ENCODE measurements around the gene INO80B. TPM values are rescaled to one million over a fixed set of nuclear protein-coding genes. Genes with fewer than 3 reads are reported as not detected.
"Not testable (repeated sequence)": the region's sequence is repeated elsewhere in the genome, so short reads cannot be mapped to it uniquely, and the experiment has no call there.

The INO80B gene
- total and polyA plus RNA-seq, 2 experiments from 2014 or later: 15.4 to 40.9 TPM

DNA sequence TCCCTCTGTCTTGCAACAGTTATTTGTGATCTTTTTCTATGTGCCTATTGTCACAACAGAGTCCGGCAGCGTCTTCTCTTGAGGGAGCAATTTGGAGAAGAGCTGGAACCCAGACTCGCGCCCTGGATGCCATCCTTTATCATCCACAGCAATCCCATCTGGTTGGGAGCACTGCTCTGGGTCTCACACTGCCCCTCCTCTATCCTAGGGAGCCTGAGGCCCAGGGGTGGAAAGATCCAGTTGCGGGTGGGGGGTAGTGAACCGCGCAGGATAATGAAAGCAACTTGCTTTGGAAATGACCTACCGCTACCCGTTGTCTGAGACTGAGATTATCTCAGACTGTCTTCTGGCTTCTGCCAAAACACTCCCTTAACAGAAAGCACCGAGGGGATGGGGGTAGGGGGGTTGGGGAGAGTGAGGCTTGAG is 4.1 kb downstream of the INO80B start:
- TF ChIP-seq CTCF (IDR thresholded peaks at IDR 0.05; ENCODE audit: low read depth, low read length): no peak
- DNase-seq (ENCODE audit: low read depth in 1 of 2, low spot score in 1 of 2): peak in 1 of 2 donors; percentile 25
- no peak overlapping the region for H3K27ac ChIP-seq
- H3K27me3 ChIP-seq: no peaks in the 10 kb centered on the region
- peak overlapping the region; percentile 86 for H3K4me3 ChIP-seq
- peaks cover 9% of the 10 kb centered on the region for H3K36me3 ChIP-seq
- peaks cover 5% of the 10 kb centered on the region for H3K4me1 ChIP-seq (ENCODE audit: low read depth)
- no peaks in the 10 kb centered on the region for H3K9me3 ChIP-seq (ENCODE audit: low read depth)

DNA sequence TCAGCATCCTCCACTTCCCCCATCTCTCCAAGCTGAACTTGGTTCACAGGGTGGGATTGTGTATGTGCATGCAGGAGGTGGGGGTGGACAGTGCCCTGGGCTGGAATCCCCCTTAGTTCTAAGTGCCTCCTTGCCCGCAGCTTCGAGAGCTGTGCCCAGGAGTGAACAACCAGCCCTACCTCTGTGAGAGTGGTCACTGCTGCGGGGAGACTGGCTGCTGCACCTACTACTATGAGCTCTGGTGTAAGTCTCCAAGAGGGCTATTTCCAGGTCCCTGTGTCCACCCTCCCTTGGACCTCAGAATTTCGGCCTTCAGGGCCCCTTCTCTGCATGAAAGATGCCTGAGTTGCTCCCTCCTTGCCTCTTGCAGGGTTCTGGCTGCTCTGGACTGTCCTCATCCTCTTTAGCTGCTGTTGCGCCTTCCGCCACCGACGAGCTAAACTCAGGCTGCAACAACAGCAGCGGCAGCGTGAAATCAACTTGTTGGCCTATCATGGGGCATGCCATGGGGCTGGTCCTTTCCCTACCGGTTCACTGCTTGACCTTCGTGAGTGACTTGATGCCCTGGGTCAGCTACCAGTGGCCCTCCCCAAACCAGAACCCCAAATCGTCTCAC is 4.7 kb downstream of the INO80B start:
- H3K36me3 ChIP-seq; DNase-seq (ENCODE audit: low read depth in 1 of 2, low spot score in 1 of 2): not testable (repeated sequence)

GRCh38 chr2:74460187-74460586 is 5.3 kb downstream of the INO80B start:
- H3K4me1 ChIP-seq (ENCODE audit: low read depth); H3K4me3 ChIP-seq; DNase-seq (ENCODE audit: low read depth in 1 of 2, low spot score in 1 of 2); H3K27ac ChIP-seq; H3K27me3 ChIP-seq; H3K36me3 ChIP-seq; H3K9me3 ChIP-seq (ENCODE audit: low read depth): not testable (repeated sequence)

More for the DNA sequence above, 4.7 kb downstream of the INO80B start:
- not testable (repeated sequence) for H3K9me3 ChIP-seq (ENCODE audit: low read depth); H3K4me1 ChIP-seq (ENCODE audit: low read depth); H3K27ac ChIP-seq; H3K27me3 ChIP-seq
- H3K4me3 ChIP-seq: peak overlapping the region; percentile 86

- H3K4me3 ChIP-seq: no peak overlapping the region
- DNase-seq (ENCODE audit: low read depth in 1 of 2, low spot score in 1 of 2): peak; percentile 9 to 11
- peak; percentile 15 for TF ChIP-seq CTCF (IDR thresholded peaks at IDR 0.05; ENCODE audit: low read depth, low read length)
- no peak overlapping the region for H3K27ac ChIP-seq
- no peaks in the 10 kb centered on the region for H3K9me3 ChIP-seq (ENCODE audit: low read depth)
- H3K27me3 ChIP-seq: no peaks in the 10 kb centered on the region
- peaks cover 9% of the 10 kb centered on the region for H3K36me3 ChIP-seq
- peaks cover 5% of the 10 kb centered on the region for H3K4me1 ChIP-seq (ENCODE audit: low read depth)
Observed at GRCh38 chr2:74461187-74462053, 6.5 kb downstream of the INO80B start.

DNA sequence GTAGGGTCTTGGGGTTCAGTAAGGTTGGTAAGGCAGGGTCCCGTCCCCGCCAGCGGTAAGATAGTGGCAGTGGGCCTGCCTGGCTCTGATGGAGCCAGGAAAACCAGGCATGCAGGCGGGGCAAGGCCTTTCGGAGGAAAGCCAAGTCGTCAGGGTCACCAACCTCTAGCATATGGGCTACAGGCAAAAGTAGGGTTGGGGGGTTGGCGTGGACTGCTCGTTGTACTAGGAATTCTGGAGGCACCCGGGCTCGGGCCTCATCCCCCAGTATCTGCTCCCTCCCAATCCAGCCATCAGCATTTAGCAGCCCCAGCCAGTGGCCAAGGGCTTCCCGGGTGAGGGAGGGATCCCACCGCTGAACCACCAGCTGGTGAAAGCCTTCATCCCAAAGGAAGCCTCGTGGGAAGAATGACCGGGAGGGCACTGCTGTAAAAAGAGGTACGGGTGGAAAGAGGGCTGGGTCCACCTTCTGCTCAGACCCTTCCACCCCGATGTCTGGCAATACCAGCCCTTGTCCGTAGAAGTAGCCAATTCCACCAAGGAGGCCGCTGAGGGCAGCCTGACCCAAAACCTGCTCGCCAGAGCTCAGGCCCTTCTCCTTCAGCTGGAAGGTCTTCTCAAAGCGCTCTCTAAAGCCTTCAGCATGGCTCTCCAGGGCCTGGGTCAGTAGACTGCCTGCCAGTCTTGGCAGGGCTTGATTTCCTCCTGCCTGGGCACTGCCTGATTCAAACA is 7.3 kb downstream of the INO80B start:
- H3K9me3 ChIP-seq (ENCODE audit: low read depth): no peaks in the 10 kb centered on the region
- H3K27me3 ChIP-seq: no peaks in the 10 kb centered on the region
- DNase-seq (ENCODE audit: low read depth in 1 of 2, low spot score in 1 of 2): no peak
- H3K4me3 ChIP-seq: no peak overlapping the region
- no peak for TF ChIP-seq CTCF (IDR thresholded peaks at IDR 0.05; ENCODE audit: low read depth, low read length)
- H3K36me3 ChIP-seq: peaks cover 9% of the 10 kb centered on the region
- no peak overlapping the region for H3K27ac ChIP-seq
- H3K4me1 ChIP-seq (ENCODE audit: low read depth): no peaks in the 10 kb centered on the region

DNA sequence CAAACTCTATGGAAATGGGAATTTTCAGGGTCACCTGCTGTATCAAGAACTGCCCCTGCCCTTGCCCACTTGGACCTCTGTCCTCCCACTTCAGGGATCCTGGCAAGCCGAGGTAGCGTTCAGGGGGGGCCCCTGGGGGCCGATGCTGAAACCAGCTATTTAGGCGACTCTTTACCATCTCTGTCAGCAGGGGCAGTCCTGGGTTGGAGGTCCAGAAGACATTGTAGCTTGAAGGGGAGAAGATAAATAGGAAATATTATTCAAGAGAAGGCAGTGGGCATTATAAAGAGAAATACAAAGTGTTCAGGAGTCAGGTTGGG is 7.9 kb downstream of the INO80B start:
- Histone ChIP-seq H3K27me3 (no peaks in the 10 kb centered on the region), H3K36me3 (peaks cover 9% of the 10 kb centered on the region), H3K9me3 (ENCODE audit: low read depth) (no peaks in the 10 kb centered on the region), H3K4me3 (no peak overlapping the region), H3K27ac (no peak overlapping the region), H3K4me1 (ENCODE audit: low read depth) (no peaks in the 10 kb centered on the region)
- no peak for DNase-seq (ENCODE audit: low read depth in 1 of 2, low spot score in 1 of 2)
- no peak for TF ChIP-seq CTCF (IDR thresholded peaks at IDR 0.05; ENCODE audit: low read depth, low read length)
